Neural cell (in vitro differentiated cells): Measurements from ENCODE around the gene UNK. TPM values are rescaled to one million over a fixed set of nuclear protein-coding genes. Genes with fewer than 3 reads are reported as not detected.

Experiments used
- H2AFZ ChIP-seq: fragments of 200-600, 300-800 bp; sonication (generic), shearing (Covaris generic); 2 replicates; pipeline ENCODE4 v1.6.0; 2014; ENCODE audit warnings: low read depth, mild to moderate bottlenecking, antibody characterized with exemption, low read length, moderate library complexity
- H3F3A ChIP-seq: fragments of 200-600 bp; shearing (Covaris generic); 2 replicates; pipeline ENCODE4 v1.6.1; 2016; ENCODE audit warnings: mild to moderate bottlenecking, moderate library complexity, mixed read lengths, antibody characterized with exemption, low read length; ENCODE audit not compliant: insufficient read depth, poor library complexity, severe bottlenecking
- H3K27ac ChIP-seq: fragments of 200-600, 300-800 bp; sonication (generic), shearing (Covaris generic); 2 replicates; pipeline ENCODE4 v1.5.1; 2014; ENCODE audit warnings: mild to moderate bottlenecking, low read length, moderate library complexity
- H3K27me3 ChIP-seq: fragments of 300-800, 200-600 bp; sonication (generic), shearing (Covaris generic); 2 replicates; pipeline ENCODE4 v1.6.0; 2014; ENCODE audit warnings: mild to moderate bottlenecking, low read depth, low read length, moderate library complexity; ENCODE audit not compliant: insufficient read depth
- H3K36me3 ChIP-seq: fragments of 300-800, 200-600 bp; sonication (generic), shearing (Covaris generic); 2 replicates; pipeline ENCODE4 v1.5.1; 2014; ENCODE audit warnings: mild to moderate bottlenecking, antibody characterized with exemption, low read length, moderate library complexity; ENCODE audit not compliant: insufficient read depth
- H3K4me2 ChIP-seq: fragments of 300-800, 200-600 bp; sonication (generic), shearing (Covaris generic); 2 replicates; pipeline ENCODE4 v1.6.0; 2014; ENCODE audit warnings: mild to moderate bottlenecking, low read length
- H3K4me3 ChIP-seq: fragments of 300-800, 200-600 bp; sonication (generic), shearing (Covaris generic); 2 replicates; pipeline ENCODE4 v1.5.1; 2014; ENCODE audit warnings: mild to moderate bottlenecking, low read length, moderate library complexity
- H3K79me2 ChIP-seq: fragments of 200-600 bp; shearing (Covaris generic); replicated peaks from 2 replicates; pipeline ENCODE4 v1.6.0; 2014; ENCODE audit warnings: mild to moderate bottlenecking, low read length, moderate library complexity; ENCODE audit not compliant: insufficient read depth
- H3K9ac ChIP-seq: fragments of 300-800, 200-600 bp; sonication (generic), shearing (Covaris generic); 2 replicates; pipeline ENCODE4 v1.6.1; 2016; ENCODE audit warnings: mild to moderate bottlenecking, low read length, mixed read lengths
- H3K9me2 ChIP-seq: fragments of 200-600 bp; shearing (Covaris generic); 2 replicates; pipeline ENCODE4 v1.6.1; 2016; ENCODE audit warnings: mild to moderate bottlenecking, low read length, mixed read lengths; ENCODE audit not compliant: insufficient read depth
- H3K9me3 ChIP-seq: fragments of 200-600, 300-800 bp; sonication (generic), shearing (Covaris generic); 2 replicates; pipeline ENCODE4 v1.6.1; 2016; ENCODE audit warnings: mild to moderate bottlenecking, mixed run types, low read length, moderate library complexity, mixed read lengths
- H4K20me1 ChIP-seq: fragments of 200-600 bp; shearing (Covaris generic); 2 replicates; pipeline ENCODE4 v1.6.1; 2016; ENCODE audit warnings: mild to moderate bottlenecking, mixed run types; ENCODE audit not compliant: insufficient read depth
- EP300 ChIP-seq: fragments of 450-650 bp; conservative IDR thresholded peaks from 2 replicates; pipeline ENCODE4 v1.6.1; 2014; ENCODE audit warnings: antibody characterized with exemption, mild to moderate bottlenecking, moderate library complexity; ENCODE audit not compliant: poor library complexity, severe bottlenecking
- EZH2 ChIP-seq: fragments of 200-600, 300-800 bp; shearing (Covaris generic), sonication (generic); IDR thresholded peaks from 2 replicates; pipeline ENCODE4 v1.6.1; 2014; ENCODE audit warnings: antibody characterized with exemption, low read length, borderline replicate concordance, mild to moderate bottlenecking; ENCODE audit not compliant: insufficient read depth, poor library complexity, severe bottlenecking
- MXI1 ChIP-seq: fragments of 450-650 bp; conservative IDR thresholded peaks from 2 replicates; pipeline ENCODE4 v1.6.1; 2014; ENCODE audit warnings: antibody characterized with exemption, mild to moderate bottlenecking; ENCODE audit not compliant: poor library complexity, severe bottlenecking
- POLR2AphosphoS5 ChIP-seq: IDR thresholded peaks from 2 replicates; pipeline ENCODE4 v1.6.1; 2012
- RAD21 ChIP-seq: fragments of 450-650 bp; conservative IDR thresholded peaks from 2 replicates; pipeline ENCODE4 v1.6.1; 2014; ENCODE audit warnings: antibody characterized with exemption, mild to moderate bottlenecking, moderate library complexity
- SMC3 ChIP-seq: fragments of 450-650 bp; conservative IDR thresholded peaks from 2 replicates; pipeline ENCODE4 v1.6.1; 2014; ENCODE audit warnings: antibody characterized with exemption, mild to moderate bottlenecking, moderate library complexity; ENCODE audit not compliant: poor library complexity
- TAF1 ChIP-seq: IDR thresholded peaks from 2 replicates; pipeline ENCODE4 v1.6.1; 2012; ENCODE audit warnings: low read depth
- polyA plus RNA-seq: library from polyadenylated mRNA; depleted of rRNA; stranded (reverse); fragments of >200 nt; gene quantifications from 2 replicates; pipeline ENCODE4 v1.2.3, GENCODE V29; 2014
- TF ChIP-seq, protein P1 (sequence below): fragments of 450-650 bp; IDR thresholded peaks from 2 replicates; pipeline ENCODE4 v1.5.1; 2014; ENCODE audit warnings: antibody characterized with exemption, mild to moderate bottlenecking, moderate library complexity; ENCODE audit not compliant: poor library complexity, severe bottlenecking
- TF ChIP-seq, protein P2 (sequence below): IDR thresholded peaks from 2 replicates; pipeline ENCODE4 v1.6.1; 2012; ENCODE audit warnings: borderline replicate concordance

UNK gene
- polyA plus RNA-seq, 1 donor from 2014 or later, result 29.9 TPM

DNA sequence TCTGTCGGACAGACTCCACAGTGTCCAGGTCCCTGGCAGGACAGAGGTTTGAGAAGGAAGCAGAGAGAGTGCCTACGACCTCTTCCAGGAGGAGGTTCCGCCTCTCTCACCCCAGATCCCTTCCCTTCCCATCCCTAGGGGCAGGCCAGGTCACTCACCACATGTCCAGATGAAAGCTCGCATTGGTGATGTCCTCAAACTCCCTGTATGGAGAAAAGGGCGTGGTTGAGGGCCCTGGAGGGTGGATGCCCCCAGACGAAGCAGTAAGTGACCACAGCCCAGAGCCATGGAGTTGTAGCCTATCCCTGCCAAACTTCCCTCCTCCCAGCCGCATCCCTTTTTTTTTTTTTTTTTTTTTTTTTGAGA lies 56.2 kb downstream of the UNK start:
- Histone ChIP-seq H3K9me3 (no peaks in the 10 kb centered on the region), H3K27me3 (no peaks in the 10 kb centered on the region), H2AFZ (no peak overlapping the region), H3K4me2 (no peak overlapping the region), H4K20me1 (no peaks in the 10 kb centered on the region), H3K9ac (no peak overlapping the region), H3K4me3 (no peak overlapping the region), H3K9me2 (no peaks in the 10 kb centered on the region), H3K36me3 (no peaks in the 10 kb centered on the region), H3F3A (no peaks in the 10 kb centered on the region), H3K27ac (no peak overlapping the region), H3K79me2 (no peaks in the 10 kb centered on the region)
- no peak for TF ChIP-seq EZH2
- TF ChIP-seq POLR2AphosphoS5, result no peak
- TF ChIP-seq EP300, result no peak
- TF ChIP-seq, protein P1, sequence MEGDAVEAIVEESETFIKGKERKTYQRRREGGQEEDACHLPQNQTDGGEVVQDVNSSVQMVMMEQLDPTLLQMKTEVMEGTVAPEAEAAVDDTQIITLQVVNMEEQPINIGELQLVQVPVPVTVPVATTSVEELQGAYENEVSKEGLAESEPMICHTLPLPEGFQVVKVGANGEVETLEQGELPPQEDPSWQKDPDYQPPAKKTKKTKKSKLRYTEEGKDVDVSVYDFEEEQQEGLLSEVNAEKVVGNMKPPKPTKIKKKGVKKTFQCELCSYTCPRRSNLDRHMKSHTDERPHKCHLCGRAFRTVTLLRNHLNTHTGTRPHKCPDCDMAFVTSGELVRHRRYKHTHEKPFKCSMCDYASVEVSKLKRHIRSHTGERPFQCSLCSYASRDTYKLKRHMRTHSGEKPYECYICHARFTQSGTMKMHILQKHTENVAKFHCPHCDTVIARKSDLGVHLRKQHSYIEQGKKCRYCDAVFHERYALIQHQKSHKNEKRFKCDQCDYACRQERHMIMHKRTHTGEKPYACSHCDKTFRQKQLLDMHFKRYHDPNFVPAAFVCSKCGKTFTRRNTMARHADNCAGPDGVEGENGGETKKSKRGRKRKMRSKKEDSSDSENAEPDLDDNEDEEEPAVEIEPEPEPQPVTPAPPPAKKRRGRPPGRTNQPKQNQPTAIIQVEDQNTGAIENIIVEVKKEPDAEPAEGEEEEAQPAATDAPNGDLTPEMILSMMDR, result no peak
- no peak for TF ChIP-seq SMC3
- TF ChIP-seq TAF1, result no peak
- no peak for TF ChIP-seq MXI1
- TF ChIP-seq, protein P2, sequence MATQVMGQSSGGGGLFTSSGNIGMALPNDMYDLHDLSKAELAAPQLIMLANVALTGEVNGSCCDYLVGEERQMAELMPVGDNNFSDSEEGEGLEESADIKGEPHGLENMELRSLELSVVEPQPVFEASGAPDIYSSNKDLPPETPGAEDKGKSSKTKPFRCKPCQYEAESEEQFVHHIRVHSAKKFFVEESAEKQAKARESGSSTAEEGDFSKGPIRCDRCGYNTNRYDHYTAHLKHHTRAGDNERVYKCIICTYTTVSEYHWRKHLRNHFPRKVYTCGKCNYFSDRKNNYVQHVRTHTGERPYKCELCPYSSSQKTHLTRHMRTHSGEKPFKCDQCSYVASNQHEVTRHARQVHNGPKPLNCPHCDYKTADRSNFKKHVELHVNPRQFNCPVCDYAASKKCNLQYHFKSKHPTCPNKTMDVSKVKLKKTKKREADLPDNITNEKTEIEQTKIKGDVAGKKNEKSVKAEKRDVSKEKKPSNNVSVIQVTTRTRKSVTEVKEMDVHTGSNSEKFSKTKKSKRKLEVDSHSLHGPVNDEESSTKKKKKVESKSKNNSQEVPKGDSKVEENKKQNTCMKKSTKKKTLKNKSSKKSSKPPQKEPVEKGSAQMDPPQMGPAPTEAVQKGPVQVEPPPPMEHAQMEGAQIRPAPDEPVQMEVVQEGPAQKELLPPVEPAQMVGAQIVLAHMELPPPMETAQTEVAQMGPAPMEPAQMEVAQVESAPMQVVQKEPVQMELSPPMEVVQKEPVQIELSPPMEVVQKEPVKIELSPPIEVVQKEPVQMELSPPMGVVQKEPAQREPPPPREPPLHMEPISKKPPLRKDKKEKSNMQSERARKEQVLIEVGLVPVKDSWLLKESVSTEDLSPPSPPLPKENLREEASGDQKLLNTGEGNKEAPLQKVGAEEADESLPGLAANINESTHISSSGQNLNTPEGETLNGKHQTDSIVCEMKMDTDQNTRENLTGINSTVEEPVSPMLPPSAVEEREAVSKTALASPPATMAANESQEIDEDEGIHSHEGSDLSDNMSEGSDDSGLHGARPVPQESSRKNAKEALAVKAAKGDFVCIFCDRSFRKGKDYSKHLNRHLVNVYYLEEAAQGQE, result no peak
- no peak for TF ChIP-seq RAD21

DNA sequence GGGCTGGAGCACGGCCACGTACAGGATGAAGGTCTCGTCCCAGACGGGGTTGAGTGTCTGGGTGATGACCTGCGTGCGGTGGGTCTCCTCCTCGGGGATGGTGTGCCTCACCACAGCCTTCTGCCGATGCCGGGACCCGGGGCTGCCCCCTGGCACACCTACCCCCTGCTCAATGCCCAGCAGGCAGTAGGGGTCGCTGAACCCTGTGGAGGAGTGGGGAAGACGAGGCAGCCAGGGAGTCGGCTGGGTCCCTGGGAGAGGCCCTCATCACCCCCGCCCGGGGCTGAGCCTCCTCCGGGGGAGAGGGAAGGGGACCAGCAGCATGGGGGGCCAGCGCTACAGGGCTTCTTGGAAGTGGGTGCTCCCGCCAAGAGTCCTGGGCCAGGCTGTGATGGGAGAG lies 57.8 kb downstream of the UNK start:
- H3K79me2 ChIP-seq, result no peaks in the 10 kb centered on the region
- H3F3A ChIP-seq, result no peaks in the 10 kb centered on the region
- no peak overlapping the region for H3K27ac ChIP-seq
- no peaks in the 10 kb centered on the region for H3K9me2 ChIP-seq
- H3K4me2 ChIP-seq, result no peak overlapping the region
- no peak for TF ChIP-seq MXI1
- TF ChIP-seq SMC3, result no peak
- TF ChIP-seq RAD21, result no peak
- TF ChIP-seq, protein P1, result no peak
- TF ChIP-seq POLR2AphosphoS5, result no peak
- no peak for TF ChIP-seq EZH2
- no peak for TF ChIP-seq EP300
- TF ChIP-seq, protein P2, result no peak
- TF ChIP-seq TAF1, result no peak
- H4K20me1 ChIP-seq, result no peaks in the 10 kb centered on the region
- no peaks in the 10 kb centered on the region for H3K27me3 ChIP-seq
- H3K4me3 ChIP-seq, result no peak overlapping the region
- no peaks in the 10 kb centered on the region for H3K9me3 ChIP-seq
- H3K9ac ChIP-seq, result no peak overlapping the region
- H2AFZ ChIP-seq, result no peak overlapping the region
- H3K36me3 ChIP-seq, result no peaks in the 10 kb centered on the region
